ENCODE measurements around the gene XXYLT1.
"Not testable (repeated sequence)": the region's sequence is repeated elsewhere in the genome, so short reads cannot be mapped to it uniquely, and the experiment has no call there.

Gene XXYLT1

DNA sequence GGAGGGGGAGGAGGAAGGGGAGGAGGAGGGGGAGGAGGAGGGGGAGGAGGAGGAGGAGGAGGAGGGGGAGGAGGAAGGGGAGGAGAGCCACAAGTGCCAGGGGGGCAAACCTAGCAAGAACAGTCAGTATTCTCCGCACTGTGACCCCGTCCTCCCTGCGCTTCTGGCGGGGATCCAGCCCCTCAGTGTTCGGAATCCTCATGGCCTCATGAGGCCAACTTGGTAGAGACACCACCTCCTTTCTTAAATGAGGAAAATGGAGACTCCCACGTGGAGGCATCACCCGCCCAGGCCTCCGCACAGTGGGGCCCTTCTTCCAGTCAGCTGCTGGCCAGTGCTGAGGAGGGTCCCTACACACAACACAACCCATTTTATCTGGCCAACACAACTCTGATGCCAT, 163.4 kb downstream of the XXYLT1 start:
- no peak for DNase-seq

DNA sequence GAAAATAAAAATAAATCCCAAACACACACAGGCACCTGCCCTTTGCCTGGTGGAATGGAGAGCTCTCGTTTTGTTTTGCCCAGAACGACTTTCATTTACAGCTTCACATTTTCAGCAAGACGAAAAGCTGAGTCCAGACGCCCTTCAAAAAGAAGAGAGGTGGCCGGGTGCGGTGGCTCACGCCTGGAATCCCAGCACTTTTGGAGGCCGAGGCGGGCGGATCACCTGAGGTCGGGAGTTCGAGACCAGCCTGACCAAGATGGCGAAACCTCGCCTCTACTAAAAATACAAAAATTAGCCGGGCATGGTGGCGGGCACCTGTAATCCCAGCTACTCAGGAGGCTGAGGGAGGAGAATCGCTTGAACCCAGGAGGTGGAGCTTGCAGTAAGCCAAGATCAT, 163.9 kb downstream of the XXYLT1 start:
- DNase-seq, result not testable (repeated sequence)

DNA sequence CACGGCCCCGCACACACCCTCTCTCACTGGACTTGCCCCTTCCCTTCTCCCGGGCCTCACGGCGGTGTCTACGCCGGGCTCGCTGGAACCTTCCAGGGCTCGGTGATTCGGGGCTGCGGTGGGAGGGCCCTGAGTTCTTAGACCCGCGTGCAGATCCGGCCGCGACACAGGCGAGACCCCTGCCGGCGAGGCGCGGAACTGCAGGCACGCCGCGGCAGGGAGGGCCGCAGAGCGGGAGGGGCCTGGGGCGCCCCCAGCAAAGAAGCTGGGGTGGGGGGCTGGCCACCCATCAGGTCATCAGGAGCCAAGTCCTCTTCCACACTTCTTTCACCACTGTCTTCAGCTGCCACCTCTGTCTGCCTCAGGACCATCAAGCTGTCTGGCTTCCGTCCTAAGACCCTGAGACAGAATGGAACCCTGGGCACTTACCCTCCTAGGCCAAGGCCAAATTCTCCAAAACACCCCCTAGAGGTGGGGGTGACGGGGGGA, 164.5 kb downstream of the XXYLT1 start:
- DNase-seq, result peak; percentile 80

DNA sequence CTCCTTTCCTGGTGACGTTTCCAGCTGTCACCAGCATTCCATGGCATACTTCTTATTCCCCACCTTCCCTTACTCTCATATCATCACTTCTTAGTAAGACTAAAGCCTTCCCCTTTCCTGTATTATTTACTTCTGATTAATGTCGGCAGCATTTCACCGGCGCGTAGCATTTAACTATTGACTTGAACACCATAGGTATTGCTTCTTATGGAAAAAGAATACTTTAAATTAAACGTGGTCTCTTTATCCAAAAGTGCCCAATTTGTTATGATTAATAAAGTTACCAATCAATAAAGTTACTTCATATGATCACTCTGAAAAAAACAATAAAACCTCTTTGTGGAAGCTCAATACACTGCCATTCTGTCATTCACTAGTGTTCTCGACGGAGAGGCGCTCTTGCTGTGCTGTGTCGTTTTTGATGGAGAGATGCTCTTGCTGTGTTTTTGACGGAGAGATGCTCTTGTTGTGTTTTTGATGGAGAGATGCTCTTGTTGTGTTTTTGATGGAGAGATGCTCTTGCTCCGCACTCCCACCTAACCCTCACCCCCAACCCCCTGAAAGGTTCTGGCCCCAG, 165.0 kb downstream of the XXYLT1 start:
- no peak for DNase-seq

DNA sequence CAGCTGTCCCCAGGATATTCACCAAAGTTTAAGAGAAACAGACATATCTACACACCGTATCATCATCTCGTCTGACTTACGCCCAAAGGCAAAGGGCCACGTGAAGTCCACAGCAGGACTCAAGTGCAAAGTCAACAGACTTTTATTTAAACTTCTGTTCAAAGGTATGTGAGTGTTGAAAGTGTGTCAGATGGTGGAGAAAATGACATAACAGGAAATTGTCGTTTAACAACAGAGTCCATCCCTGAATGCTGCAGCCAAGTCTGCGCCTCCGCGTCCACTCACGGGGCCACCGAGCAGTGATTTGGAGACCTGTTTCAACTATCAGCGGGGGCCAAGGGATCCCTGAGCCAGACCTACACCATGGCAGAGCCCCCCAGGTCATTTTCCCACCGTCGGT, 165.6 kb downstream of the XXYLT1 start:
- DNase-seq, result no peak

DNA sequence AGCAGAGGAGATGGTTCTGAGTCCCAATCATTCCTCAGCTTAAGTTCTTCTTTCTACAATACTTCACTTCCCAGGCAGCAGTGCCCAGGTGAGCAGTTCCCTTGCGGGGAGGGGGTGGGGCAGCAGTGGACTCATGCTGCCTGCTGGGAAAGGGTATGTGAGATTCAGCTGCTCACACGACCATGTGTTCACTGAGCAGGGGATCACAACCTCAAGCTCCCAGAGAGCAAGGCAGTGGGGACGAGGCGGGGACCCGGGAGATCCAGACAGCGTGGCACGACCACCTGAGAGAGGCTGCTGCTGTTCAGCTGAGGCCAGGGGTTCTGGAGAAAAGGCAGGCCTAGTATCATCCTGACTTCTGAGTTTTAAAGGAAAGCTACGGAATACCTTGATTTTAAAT, 166.6 kb downstream of the XXYLT1 start:
- DNase-seq, result no peak

DNA sequence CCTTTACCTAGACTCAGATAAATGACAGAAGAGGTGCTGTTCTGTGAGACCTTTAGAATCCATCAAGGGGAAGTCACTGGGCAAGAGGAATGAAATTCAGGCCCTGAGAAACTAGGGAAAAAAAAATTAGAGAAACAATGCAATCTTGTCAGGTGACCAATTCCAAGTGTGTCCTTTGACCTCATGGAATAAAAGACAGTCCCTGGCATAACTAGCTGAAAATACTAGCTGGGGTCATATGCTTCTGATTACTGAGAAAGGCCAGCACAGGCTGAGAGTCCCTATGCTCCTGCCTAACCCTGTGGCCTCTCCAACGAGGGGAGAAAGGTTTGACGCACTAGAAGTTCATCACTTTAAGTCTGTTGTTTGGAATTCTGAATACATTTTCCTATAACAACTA, 167.3 kb downstream of the XXYLT1 start:
- DNase-seq, result no peak

DNA sequence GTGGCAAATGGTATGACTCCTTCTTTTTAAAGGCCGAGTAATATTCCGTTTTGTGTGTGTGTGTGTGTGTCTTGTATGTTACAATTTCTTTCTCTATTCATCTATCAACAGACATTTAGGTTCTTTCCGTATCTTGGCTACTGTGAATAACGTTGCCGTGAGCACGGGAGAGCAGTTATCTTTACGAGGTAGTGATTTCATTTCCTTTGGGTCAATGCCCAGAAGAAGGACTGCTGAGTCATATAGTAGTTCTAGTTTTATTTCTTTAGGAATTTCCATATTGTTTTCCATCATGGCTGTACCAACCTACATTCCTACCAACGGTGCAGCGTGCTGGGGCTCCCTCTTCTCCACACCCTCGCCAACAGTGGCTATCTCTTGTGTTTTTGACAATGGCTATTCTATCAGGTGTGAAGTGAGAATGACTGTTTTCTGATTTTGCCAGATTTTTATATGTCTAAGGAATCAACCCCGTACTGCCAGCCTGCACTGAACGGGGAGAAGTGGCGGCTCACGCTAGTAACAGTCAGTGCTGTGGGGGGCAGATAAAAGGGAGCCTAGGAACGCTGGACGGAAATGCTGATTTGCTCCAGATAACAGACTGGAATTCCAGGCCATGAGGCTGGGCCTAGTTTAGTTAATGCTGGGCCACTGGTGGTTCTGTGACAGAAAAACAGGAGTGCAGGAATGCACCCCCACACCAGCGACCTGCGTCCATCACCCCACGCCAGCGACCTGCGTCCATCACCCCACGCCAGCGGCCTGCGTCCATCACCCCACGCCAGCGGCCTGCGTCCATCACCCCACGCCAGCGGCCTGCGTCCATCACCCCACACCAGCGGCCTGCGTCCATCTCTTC, 168.1 kb downstream of the XXYLT1 start:
- DNase-seq, result no peak

DNA sequence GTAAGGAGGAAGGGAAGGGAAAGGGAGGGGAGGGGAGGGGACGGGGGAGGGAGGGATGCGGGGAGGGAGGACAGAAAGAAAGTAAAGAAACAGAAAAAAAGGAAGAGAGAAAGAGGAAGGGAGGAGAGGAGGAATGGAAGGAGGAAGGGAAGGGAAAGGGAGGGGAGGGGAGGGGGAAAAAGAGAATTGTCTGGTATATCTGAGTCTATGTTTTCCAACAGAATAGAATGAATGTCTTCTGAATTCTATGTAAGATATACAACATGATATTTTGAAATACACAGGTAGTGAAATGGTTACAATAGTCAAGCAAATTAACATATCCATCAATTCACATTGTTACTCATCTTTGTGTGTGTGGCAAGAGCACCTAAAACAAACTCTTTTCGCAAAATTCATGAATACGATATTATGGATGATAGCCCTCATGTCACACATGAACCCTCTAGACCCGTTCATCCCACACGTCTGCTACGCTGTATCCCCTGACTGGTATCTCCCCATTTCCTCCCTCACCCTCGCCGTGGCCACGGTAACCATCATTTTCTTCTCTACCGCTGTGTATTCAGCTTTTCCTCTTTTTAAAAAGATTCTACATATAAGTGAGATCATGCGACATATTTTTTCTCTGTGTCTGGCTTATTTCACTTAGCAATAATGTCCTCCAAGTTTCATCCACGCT, 168.9 kb downstream of the XXYLT1 start:
- DNase-seq, result no peak

DNA sequence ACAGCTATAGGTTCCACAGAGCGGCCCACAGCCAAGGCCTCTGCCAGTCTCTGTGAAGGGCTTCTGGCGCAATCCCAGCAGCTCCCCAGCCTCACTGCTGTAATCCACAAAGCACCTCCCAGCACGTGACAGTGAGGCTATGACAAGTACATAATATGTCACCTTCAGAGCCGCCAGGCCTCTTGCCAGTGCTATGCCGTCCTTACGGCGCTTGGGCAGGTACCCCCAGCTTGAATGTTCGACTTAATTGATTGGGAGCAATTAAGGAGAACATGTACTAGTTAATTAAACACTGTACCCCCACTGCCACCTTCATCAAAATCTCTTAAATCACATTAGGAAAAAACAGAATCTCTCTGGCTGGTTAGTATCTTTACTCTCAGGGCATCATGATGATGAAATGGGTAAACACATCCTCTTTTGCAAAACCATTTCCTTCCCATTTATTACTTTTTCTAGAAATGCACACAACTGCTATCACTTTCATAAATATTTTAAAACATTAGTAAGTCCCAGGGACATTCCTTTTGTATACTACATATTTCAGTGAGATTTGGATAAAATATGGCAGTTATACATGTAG, 169.9 kb downstream of the XXYLT1 start:
- DNase-seq, result no peak

DNA sequence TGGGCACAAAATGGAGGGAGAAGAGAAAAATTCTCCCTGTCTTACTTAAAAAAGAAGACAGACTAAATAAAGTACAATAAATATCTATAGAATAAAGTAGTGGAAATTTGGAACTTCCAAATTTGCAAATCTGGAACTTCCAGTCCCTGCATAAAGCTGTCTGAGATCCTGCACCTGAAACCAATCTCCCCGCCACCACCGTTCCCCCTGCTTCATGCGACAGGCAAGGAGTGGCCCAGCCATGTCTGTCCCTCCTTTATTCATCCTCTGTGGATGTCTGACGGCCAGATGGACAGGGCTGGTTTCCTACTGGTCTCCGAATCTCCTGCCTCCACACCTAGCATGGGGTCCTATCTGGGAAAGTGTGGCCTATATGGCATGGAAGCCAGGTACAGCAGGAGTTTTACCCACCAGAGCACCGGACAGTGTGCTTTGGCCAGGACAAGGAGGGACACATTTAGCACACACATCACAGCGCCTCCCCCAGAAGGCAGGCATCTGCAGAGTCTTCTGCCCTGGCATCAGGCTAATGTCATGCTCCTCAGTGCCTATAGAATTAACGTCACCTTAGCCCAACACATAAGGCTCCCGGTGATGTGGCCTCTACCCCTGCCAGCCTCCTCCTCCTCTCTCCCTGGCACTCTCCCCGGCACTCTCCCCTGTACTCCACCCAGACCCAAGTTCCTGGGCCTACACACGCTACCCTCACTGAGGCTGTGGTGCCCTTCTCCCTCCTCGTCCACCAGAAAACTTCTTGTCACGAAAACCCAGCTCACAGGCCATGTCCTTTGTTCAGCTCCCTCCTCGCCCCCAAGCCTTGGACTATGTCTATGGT, 170.8 kb downstream of the XXYLT1 start:
- no peak for DNase-seq

DNA sequence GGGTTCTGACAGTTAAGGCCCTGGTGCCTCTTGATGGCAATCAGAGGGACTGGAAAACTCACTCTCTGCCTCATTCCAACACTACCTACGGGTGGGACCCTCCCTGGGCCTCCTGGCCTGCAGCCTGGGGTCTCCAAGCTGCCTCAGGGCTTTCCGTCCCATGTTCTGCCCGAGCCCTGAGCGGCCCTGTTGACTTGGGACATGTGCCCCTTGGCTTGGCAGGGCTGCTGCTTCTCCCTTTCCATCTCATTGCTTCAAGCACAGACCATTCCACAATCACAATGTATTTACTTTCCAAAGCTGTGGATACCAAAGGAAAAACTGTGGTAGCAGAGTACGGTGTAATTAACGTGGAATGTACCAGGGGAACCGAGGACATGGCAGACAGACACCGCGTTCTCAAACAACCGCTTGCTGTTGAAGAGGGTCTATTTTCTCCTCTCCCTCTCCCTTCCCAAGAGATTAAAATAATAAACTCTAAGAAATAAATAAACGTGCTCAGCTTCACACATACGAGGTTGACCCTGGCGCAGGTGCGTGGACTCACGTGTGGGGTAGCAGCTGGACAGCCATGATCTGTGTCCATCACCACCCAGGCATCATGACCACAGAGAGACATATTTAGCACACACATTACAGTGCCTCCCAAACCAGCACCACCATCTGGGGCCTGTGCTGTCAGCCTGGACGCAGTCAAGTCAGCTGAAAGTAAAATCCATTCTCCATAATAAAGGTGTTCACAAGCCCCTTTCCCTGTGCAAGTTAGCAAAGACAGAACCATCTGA, 172.0 kb downstream of the XXYLT1 start:
- DNase-seq, result no peak

DNA sequence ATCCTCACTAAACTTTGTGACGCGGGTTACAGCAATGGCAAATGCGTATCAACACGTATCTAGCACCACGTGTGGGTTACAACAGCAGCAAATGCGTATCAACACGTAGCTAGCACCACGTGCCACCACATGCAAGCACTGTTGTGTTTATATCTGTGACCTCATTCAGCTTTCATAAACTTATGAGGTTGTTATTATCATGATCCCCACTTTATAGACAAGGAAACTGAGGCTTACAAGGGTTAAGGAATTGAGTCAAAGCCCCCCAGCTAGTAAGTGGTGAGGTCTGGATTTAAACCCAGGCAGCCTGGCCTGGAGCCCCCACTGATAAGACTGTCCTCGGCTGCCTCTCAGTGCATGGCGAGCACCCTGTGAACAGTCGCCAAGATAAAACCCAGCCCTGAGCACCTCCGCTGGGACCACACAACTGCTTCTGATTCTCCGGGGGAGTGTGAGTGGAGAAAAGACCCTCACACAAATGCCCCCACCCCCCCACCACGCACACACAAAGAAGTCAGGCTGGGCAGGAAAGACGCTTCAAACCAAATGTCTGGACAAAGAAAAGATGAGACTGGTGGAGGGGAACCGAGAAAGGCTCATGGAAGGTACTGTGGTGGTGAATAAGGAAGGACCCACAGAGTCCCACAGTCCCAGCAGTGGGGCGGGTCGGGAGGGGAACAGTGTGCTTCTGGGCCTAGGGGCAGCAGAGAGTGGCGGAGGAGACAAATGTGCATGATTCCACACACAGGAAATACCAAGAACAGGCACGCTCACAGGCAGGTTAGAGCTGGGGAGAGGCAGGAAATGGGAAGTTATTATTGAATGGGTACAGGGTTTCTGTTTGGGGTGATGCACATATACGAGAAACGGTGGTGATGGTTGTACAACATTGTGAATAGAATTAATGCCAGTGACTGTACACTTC, 173.4 kb downstream of the XXYLT1 start:
- no peak for DNase-seq

DNA sequence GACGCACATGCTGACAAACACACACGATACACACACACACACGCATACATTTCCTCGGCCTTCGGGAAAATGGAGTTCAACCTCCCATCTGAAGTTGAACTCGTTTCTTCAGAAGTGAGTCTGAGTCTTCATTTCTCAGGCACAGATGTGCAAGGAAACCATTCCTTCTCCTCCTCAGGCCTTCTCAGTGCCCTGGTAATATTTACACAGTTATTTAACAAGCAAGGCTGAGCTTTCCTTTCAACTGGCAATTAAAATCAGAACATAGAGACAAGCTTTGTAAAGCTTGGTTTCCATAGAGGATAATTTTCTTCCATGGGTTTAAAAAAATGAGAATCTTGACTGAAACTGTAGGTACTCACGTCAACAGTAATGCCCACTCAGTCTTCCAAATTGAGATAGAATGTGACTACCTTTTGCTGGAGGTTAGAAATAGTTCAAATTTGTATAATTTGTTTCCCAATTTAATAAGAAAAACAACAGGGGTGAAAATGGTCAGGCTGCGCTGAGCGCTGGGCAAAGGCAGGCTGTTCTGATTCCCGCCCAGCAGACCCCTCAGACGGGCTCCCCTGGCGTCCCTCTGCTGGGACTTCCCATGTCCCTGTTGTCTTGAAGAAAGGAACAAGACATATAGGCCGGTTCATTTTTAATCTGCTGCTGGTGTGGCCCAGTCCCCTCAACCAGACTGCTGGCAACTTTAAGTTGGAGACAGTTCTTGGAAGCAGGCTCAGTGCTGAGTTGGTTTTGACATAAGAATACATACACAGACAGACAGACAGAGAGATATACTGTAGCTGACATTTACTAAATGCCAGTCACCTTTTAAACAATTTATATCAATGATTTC, 174.3 kb downstream of the XXYLT1 start:
- no peak for DNase-seq

DNA sequence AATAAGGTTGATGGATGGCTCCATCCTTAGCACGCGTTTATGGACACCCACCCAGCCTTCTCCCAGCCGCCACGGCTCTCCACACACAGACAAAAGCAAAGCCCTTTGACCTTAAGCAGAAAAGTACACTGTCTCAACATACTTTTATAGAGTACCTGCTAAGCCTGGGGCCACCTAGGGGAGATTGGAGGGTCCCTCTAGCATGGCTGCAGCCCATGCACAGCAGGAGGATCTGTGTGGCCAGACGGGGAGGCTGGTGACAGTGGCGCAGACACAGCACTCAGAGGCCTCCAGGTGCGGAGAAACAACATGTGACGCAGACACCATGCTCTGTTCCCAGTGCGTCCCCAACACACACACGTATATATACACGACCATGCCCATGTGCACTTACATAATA, 174.9 kb downstream of the XXYLT1 start:
- DNase-seq, result no peak

DNA sequence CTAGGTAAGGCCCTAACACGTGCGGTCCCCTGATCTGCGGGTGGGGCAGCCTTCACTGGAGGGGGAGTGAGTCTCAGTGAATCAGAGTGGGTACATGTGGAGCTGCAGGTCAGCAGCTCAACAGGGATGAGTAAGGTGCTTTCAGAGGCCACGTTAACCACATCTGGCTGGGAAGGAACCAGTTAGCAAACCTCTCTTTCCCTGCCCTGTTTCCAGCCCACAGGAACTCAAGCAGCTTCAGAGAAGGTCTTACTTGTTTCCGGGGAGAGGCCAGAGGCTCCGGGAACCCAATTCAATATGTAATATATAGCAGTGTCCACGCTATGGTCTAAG, 175.3 kb downstream of the XXYLT1 start:
- DNase-seq, result no peak

DNA sequence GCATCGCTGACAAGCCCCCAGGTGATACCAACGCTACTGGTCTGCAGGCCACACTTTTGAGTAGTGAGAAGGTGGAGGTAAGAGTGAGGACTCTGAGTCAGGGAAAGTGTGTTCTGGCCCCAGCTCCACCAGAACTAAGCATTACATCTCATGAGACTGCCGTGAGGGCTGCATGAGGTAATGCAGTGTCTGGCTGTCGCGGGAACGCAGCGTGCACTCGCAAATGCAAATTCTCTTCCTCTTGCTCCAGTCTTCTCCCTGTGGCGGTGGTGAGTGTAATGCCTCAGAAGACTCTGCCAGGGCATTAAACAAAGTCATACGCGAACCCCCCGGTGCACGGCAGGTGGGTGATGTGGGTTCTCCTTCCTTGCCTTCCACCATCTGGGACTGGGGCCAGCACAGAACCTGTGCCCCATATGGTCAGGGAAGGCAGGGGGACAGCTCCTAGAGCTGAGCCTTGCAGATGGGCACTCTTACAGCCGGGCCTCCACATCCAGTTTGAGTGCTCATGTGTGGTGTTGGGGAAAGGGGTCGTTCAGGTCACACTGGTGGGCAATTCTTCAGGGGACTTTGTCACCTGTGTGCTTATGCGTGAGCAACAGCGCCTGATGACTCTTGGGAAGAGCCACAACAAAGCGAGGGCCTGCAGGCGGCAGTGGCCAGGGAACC, 175.8 kb downstream of the XXYLT1 start:
- no peak for DNase-seq

DNA sequence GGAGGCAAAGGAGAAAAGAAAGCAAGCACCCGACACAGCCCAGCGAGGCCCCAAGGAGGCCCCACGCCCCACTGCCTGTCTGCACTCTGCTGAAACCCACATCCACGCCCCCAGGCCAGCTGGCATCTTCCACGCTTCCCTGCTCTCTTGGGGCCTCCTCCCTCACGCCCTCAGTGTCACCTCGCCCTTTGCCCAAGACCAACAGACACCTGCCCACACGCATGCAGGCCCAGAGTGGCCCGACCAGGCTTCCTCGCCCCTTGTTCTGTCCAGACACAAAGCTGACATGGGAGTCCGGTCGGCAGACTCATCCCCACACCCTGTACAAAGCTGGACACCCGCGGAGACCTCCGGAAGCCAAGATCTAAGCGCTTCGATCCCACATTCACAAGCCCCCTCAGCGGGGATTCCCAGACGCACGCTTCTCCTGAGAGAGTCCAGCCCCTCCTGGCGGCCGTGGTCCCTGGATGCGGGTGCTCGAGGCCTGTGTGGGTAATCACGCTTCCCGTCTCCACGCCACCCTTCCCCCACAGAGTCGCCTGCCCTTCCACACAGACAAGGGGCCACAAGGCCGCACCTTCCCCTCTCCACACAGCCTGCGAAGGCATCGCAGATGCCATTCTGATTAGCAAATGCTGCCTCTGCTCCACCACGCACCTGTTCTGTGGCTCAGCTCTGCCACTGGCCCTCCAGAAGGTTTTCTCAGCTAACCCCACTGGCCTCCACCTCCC, 176.6 kb downstream of the XXYLT1 start:
- DNase-seq, result no peak

DNA sequence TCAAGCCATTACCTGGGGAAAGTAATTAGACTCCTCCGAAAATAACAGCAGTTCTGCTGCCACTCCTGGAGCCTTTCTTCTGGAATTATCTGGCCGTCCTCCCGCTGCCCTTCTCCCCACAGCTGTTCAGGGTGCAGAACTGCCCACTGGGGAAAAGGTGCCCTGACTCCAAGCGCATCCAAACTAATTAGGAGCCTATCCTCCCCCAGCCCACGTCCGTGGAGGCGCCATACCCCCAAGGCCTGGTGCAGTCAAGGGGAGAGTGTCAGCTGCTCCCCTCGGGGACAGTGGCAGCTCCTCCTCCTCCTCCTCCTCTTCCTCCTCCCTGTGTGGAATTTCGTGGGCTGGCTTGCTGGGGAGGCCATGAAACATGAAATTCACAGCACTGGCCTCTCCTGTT, 177.2 kb downstream of the XXYLT1 start:
- DNase-seq, result no peak

All from left hindlimb (tissue), 1 donor.